Muscle layer of duodenum (tissue), 2 donors: ENCODE measurements around the gene PLEKHG4B.
"Not testable (repeated sequence)": the region's sequence is repeated elsewhere in the genome, so short reads cannot be mapped to it uniquely, and the experiment has no call there.

Experiments used
- H3K27ac ChIP-seq: one replicate; pipeline ENCODE4 v1.7.0; 2013; ENCODE audit warnings: mild to moderate bottlenecking, low read length
- H3K27me3 ChIP-seq: one replicate; pipeline ENCODE4 v1.7.0; 2013; ENCODE audit warnings: low read depth, mild to moderate bottlenecking, control low read depth, low read length
- H3K36me3 ChIP-seq, 2 donors: one replicate each; pipeline ENCODE4 v1.7.0; 2013; ENCODE audit warnings: low read length in 2 of 2, control low read depth in 1 of 2, mild to moderate bottlenecking in 1 of 2; ENCODE audit not compliant: insufficient read depth in 2 of 2, control insufficient read depth in 1 of 2
- H3K4me1 ChIP-seq, 2 donors: one replicate each; pipeline ENCODE4 v1.7.0; 2013; ENCODE audit warnings: low read length in 2 of 2, mild to moderate bottlenecking in 2 of 2, control low read depth in 1 of 2, moderate library complexity in 1 of 2; ENCODE audit not compliant: insufficient read depth in 2 of 2, control insufficient read depth in 1 of 2
- H3K4me3 ChIP-seq, 2 donors: one replicate each; pipeline ENCODE4 v1.7.0; 2013; ENCODE audit warnings: low read length in 2 of 2, low read depth in 1 of 2, mild to moderate bottlenecking in 1 of 2
- H3K9me3 ChIP-seq, 2 donors: one replicate each; pipeline ENCODE4 v1.7.0; 2013; ENCODE audit warnings: low read length in 2 of 2, control low read depth in 1 of 2, mild to moderate bottlenecking in 1 of 2; ENCODE audit not compliant: control insufficient read depth in 1 of 2
- donor health status: healthy.

PLEKHG4B gene

GRCh38 chr5:160921-161802 is 69.2 kb downstream of the PLEKHG4B start:
- no peaks in the 10 kb centered on the region for H3K27me3 ChIP-seq
- no peaks in the 10 kb centered on the region for H3K4me1 ChIP-seq
- H3K4me3 ChIP-seq, result no peak overlapping the region
- H3K27ac ChIP-seq, result no peak overlapping the region
- no peaks in the 10 kb centered on the region for H3K36me3 ChIP-seq
- no peaks in the 10 kb centered on the region for H3K9me3 ChIP-seq

- no peaks in the 10 kb centered on the region for H3K9me3 ChIP-seq
- no peaks in the 10 kb centered on the region for H3K4me1 ChIP-seq
- H3K4me3 ChIP-seq, result no peak overlapping the region
- no peaks in the 10 kb centered on the region for H3K27me3 ChIP-seq
- H3K27ac ChIP-seq, result no peak overlapping the region
- no peaks in the 10 kb centered on the region for H3K36me3 ChIP-seq
These were observed 69.8 kb downstream of the PLEKHG4B start for GRCh38 chr5:161803-162110.

- Histone ChIP-seq H3K36me3 (no peaks in the 10 kb centered on the region), H3K9me3 (no peaks in the 10 kb centered on the region), H3K27ac (no peak overlapping the region), H3K4me3 (no peak overlapping the region), H3K4me1 (no peaks in the 10 kb centered on the region), H3K27me3 (no peaks in the 10 kb centered on the region)
These were observed 70.2 kb downstream of the PLEKHG4B start for GRCh38 chr5:162190-162564.

GRCh38 chr5:162565-163337 is 70.8 kb downstream of the PLEKHG4B start:
- H3K27me3 ChIP-seq, result no peaks in the 10 kb centered on the region
- H3K4me1 ChIP-seq, result no peaks in the 10 kb centered on the region
- H3K4me3 ChIP-seq, result no peak overlapping the region
- H3K36me3 ChIP-seq, result no peaks in the 10 kb centered on the region
- no peak overlapping the region for H3K27ac ChIP-seq
- H3K9me3 ChIP-seq, result no peaks in the 10 kb centered on the region

- Histone ChIP-seq H3K9me3 (no peaks in the 10 kb centered on the region), H3K36me3 (no peaks in the 10 kb centered on the region), H3K27me3 (no peaks in the 10 kb centered on the region), H3K4me3 (no peak overlapping the region), H3K27ac (no peak overlapping the region), H3K4me1 (peaks cover 0 to 3% of the 10 kb centered on the region in 2 donors)
These were observed 71.3 kb downstream of the PLEKHG4B start for GRCh38 chr5:163338-163620.

GRCh38 chr5:163841-164240 is 71.9 kb downstream of the PLEKHG4B start:
- Histone ChIP-seq H3K27me3 (no peaks in the 10 kb centered on the region), H3K4me1 (peaks cover 0 to 4% of the 10 kb centered on the region in 2 donors), H3K36me3 (no peaks in the 10 kb centered on the region), H3K4me3 (no peak overlapping the region), H3K27ac (no peak overlapping the region), H3K9me3 (no peaks in the 10 kb centered on the region)

GRCh38 chr5:164244-164643 is 72.3 kb downstream of the PLEKHG4B start:
- Histone ChIP-seq H3K9me3 (no peaks in the 10 kb centered on the region), H3K4me1 (peaks cover 0 to 4% of the 10 kb centered on the region in 2 donors), H3K27me3 (no peaks in the 10 kb centered on the region), H3K4me3 (no peak overlapping the region), H3K36me3 (no peaks in the 10 kb centered on the region), H3K27ac (no peak overlapping the region)

- not testable (repeated sequence) for H3K4me3 ChIP-seq, H3K27ac ChIP-seq, H3K9me3 ChIP-seq, H3K36me3 ChIP-seq, H3K27me3 ChIP-seq, H3K4me1 ChIP-seq
These were observed 72.8 kb downstream of the PLEKHG4B start for GRCh38 chr5:164783-165182.

GRCh38 chr5:166441-167372 is 74.7 kb downstream of the PLEKHG4B start:
- H3K27me3 ChIP-seq, result no peaks in the 10 kb centered on the region
- H3K36me3 ChIP-seq, result no peaks in the 10 kb centered on the region
- no peak overlapping the region for H3K27ac ChIP-seq
- H3K4me1 ChIP-seq, result peaks cover 0 to 4% of the 10 kb centered on the region in 2 donors
- H3K4me3 ChIP-seq, result no peak overlapping the region
- no peaks in the 10 kb centered on the region for H3K9me3 ChIP-seq

DNA sequence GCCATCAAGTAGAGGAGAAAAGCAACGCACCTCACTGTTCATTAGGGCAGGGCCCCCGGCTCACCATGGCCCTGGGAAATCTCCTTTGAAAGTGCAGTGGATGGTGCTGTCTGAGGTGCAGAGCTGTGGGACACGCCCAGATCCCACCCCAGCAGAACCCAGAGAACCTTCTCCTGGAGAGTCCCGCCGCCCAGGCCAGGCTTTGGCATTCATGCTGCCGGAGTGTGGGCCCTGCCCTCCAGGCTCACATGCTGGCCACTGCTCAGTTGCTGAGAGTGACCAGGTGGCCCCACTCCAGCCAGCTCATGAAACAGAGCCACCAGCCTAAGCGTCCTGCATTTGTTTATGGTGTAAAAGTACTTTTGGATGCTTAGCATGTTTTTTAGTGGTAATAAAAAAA is 75.5 kb downstream of the PLEKHG4B start:
- no peaks in the 10 kb centered on the region for H3K9me3 ChIP-seq
- no peaks in the 10 kb centered on the region for H3K27me3 ChIP-seq
- H3K36me3 ChIP-seq, result no peaks in the 10 kb centered on the region
- no peak overlapping the region for H3K4me3 ChIP-seq
- peaks cover 0 to 4% of the 10 kb centered on the region in 2 donors for H3K4me1 ChIP-seq
- H3K27ac ChIP-seq, result no peak overlapping the region

- H3K4me3 ChIP-seq, result no peak overlapping the region
- no peaks in the 10 kb centered on the region for H3K9me3 ChIP-seq
These were observed 76.2 kb downstream of the PLEKHG4B start for GRCh38 chr5:167982-168660.

More at GRCh38 chr5:167982-168660, 76.2 kb downstream of the PLEKHG4B start:
- Histone ChIP-seq H3K36me3 (no peaks in the 10 kb centered on the region), H3K27me3 (no peaks in the 10 kb centered on the region), H3K4me1 (peaks cover 0 to 4% of the 10 kb centered on the region in 2 donors), H3K27ac (no peak overlapping the region)
